HG03520 (cell line): ENCODE results near the gene VASH1.

ENCODE experiments used
- ATAC-seq: cut with Tn5 transposase; IDR thresholded peaks from one replicate; pipeline ENCODE4 v1.9.1; 2021; ENCODE audit warnings: mild to moderate bottlenecking, moderate library complexity; ENCODE audit not compliant: unreplicated experiment

VASH1 gene

GRCh38 chr14:76770521-76771436 lies 9.5 kb downstream of the VASH1 start:
- no peak for ATAC-seq

GRCh38 chr14:76771437-76771980 lies 10.2 kb downstream of the VASH1 start:
- no peak for ATAC-seq

- no peak for ATAC-seq
These were observed 11.3 kb downstream of the VASH1 start for GRCh38 chr14:76772300-76773187.

GRCh38 chr14:76773188-76773885 lies 12.1 kb downstream of the VASH1 start:
- ATAC-seq = no peak

- no peak for ATAC-seq
These were observed 12.9 kb downstream of the VASH1 start for GRCh38 chr14:76773956-76774820.

- ATAC-seq = no peak
These were observed 13.8 kb downstream of the VASH1 start for GRCh38 chr14:76774821-76775694.

GRCh38 chr14:76775695-76776427 lies 14.6 kb downstream of the VASH1 start:
- ATAC-seq = no peak

GRCh38 chr14:76776428-76777251 lies 15.4 kb downstream of the VASH1 start:
- no peak for ATAC-seq

- no peak for ATAC-seq
These were observed 16.5 kb downstream of the VASH1 start for GRCh38 chr14:76777721-76778120.

GRCh38 chr14:76778546-76779215 lies 17.4 kb downstream of the VASH1 start:
- no peak for ATAC-seq

GRCh38 chr14:76779221-76780057 lies 18.2 kb downstream of the VASH1 start:
- ATAC-seq = no peak

GRCh38 chr14:76780058-76780345 lies 18.7 kb downstream of the VASH1 start:
- ATAC-seq = no peak

- ATAC-seq = no peak
These were observed 19.1 kb downstream of the VASH1 start for GRCh38 chr14:76780360-76780759.

- ATAC-seq = no peak
These were observed 19.8 kb downstream of the VASH1 start for GRCh38 chr14:76780875-76781647.

- no peak for ATAC-seq
These were observed 20.4 kb downstream of the VASH1 start for GRCh38 chr14:76781648-76782051.
